ENCODE measurements around the gene LDLRAD3. TPM values are rescaled to one million over a fixed set of nuclear protein-coding genes. Genes with fewer than 3 reads are reported as not detected.

LDLRAD3 gene
- total RNA-seq, 1 donor from 2014 or later = 35.6 TPM

- no peak overlapping the region for H2AFZ ChIP-seq (replicated peaks)
- H3K36me3 ChIP-seq = no peaks in the 10 kb centered on the region
- no peaks in the 10 kb centered on the region for H3K27me3 ChIP-seq
- Mint-ChIP-seq H3K9me3 (peaks cover 3% of the 10 kb centered on the region), H3K27me3 (ENCODE audit: insufficient read depth, low read depth) (peaks cover 12% of the 10 kb centered on the region), H3K27ac (no peak overlapping the region), H3K4me1 (peaks cover 12% of the 10 kb centered on the region), H3K4me3 (no peak overlapping the region), H3K36me3 (no peaks in the 10 kb centered on the region)
- no peaks in the 10 kb centered on the region for H3K79me2 ChIP-seq (ENCODE audit: low read depth)
- no peaks in the 10 kb centered on the region for H4K20me1 ChIP-seq (ENCODE audit: low read depth)
- no peak overlapping the region for H3K4me2 ChIP-seq
- H3K27ac ChIP-seq = no peak overlapping the region
- peaks cover 13% of the 10 kb centered on the region for H3K4me1 ChIP-seq
- TF ChIP-seq CTCF (IDR thresholded peaks at IDR 0.05) (no peak), EZH2phosphoT487 (IDR thresholded peaks at IDR 0.05) (no peak), EZH2 (IDR thresholded peaks at IDR 0.05) (no peak)
- H3K9ac ChIP-seq = no peak overlapping the region
- DNase-seq (ENCODE audit: low spot score) = no peak
- H3F3A ChIP-seq (ENCODE audit: low read depth) = peaks cover 5% of the 10 kb centered on the region
- H3K9me3 ChIP-seq (ENCODE audit: low read depth) = no peaks in the 10 kb centered on the region
- H3K4me3 ChIP-seq = no peak overlapping the region
These were observed 16.8 kb upstream of the LDLRAD3 start for GRCh38 chr11:35927104-35927503.

DNA sequence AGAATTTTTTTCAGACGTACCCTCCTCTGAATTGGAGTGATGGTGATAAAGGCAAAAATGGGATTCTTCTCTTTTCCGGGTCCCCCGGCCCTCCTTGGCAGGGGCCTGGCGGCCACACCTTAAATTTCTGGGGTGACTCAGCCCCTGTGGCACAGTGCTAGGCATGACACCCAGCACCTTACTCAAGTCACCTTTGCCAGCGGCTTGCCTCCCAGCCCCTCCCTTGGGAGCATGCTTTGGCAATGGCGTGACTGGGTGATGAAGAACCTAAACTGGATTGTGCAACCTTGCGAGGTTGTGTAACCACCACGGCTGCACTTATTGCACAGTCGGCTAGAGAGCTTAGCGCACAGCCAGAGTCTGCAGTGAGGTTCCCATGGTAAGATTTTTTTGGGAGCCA lies 16.2 kb upstream of the LDLRAD3 start:
- Histone ChIP-seq H3K79me2 (ENCODE audit: low read depth) (no peaks in the 10 kb centered on the region), H3K36me3 (no peaks in the 10 kb centered on the region), H3K9ac (no peak overlapping the region), H3K4me2 (no peak overlapping the region), H3K4me1 (peaks cover 13% of the 10 kb centered on the region), H3K4me3 (no peak overlapping the region), H4K20me1 (ENCODE audit: low read depth) (no peaks in the 10 kb centered on the region), H3F3A (ENCODE audit: low read depth) (peaks cover 5% of the 10 kb centered on the region), H3K27me3 (no peaks in the 10 kb centered on the region), H3K27ac (no peak overlapping the region), H3K9me3 (ENCODE audit: low read depth) (no peaks in the 10 kb centered on the region), H2AFZ (replicated peaks) (peak overlapping the region; percentile 38)
- no peaks in the 10 kb centered on the region for H3K36me3 Mint-ChIP-seq
- TF ChIP-seq CTCF (IDR thresholded peaks at IDR 0.05) (no peak), EZH2 (IDR thresholded peaks at IDR 0.05) (no peak), EZH2phosphoT487 (IDR thresholded peaks at IDR 0.05) (no peak)
- no peaks in the 10 kb centered on the region for H3K9me3 Mint-ChIP-seq
- peaks cover 12% of the 10 kb centered on the region for H3K4me1 Mint-ChIP-seq
- H3K27ac Mint-ChIP-seq = no peak overlapping the region
- peaks cover 8% of the 10 kb centered on the region for H3K27me3 Mint-ChIP-seq (ENCODE audit: insufficient read depth, low read depth)
- DNase-seq (ENCODE audit: low spot score) = no peak
- H3K4me3 Mint-ChIP-seq = no peak overlapping the region

DNA sequence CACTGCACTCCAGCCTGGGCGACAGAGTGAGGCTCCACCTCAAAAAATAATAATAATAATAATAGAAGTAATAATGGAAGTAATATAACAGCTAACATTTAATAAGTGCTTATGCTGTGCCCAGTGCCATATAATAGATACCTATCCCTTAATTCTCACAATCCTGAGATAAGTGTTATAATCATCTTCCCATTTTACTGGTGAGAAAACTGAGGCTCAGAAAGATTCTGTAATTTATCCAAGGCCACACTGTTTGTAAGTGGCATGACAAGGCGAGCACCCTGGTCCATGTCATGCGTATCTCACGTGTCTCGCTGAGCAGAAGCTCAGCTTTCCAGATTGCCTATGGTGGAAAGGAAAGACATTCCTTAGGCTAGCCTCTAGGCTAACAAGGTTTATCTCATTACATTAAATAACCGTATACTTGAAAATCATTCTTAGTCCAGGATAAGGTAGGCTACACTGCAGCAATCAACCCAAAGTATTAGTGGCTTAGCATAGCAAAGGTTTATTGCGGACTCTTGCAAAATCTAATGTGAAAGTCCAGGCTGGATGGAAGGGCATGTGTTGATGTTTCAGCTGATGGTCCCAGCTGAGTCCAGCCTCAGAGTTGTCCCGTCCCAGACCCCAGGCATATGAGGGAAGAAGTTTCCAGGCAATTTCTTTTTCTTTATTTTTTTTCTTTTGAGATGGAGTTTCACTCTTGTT lies 15.0 kb upstream of the LDLRAD3 start:
- H3K4me1 Mint-ChIP-seq = peaks cover 12% of the 10 kb centered on the region
- H3K4me3 Mint-ChIP-seq = no peak overlapping the region
- no peak overlapping the region for H3K27ac ChIP-seq

More for the DNA sequence above, 15.0 kb upstream of the LDLRAD3 start:
- H2AFZ ChIP-seq (replicated peaks) = no peak overlapping the region
- no peak for DNase-seq (ENCODE audit: low spot score)
- no peaks in the 10 kb centered on the region for H3K27me3 ChIP-seq
- H3K79me2 ChIP-seq (ENCODE audit: low read depth) = no peaks in the 10 kb centered on the region
- H3K36me3 ChIP-seq = no peaks in the 10 kb centered on the region
- H3K27ac Mint-ChIP-seq = no peak overlapping the region
- peaks cover 5% of the 10 kb centered on the region for H3F3A ChIP-seq (ENCODE audit: low read depth)
- TF ChIP-seq EZH2phosphoT487 (IDR thresholded peaks at IDR 0.05) (no peak), EZH2 (IDR thresholded peaks at IDR 0.05) (no peak), CTCF (IDR thresholded peaks at IDR 0.05) (no peak)
- peaks cover 6% of the 10 kb centered on the region for H3K27me3 Mint-ChIP-seq (ENCODE audit: insufficient read depth, low read depth)
- no peaks in the 10 kb centered on the region for H4K20me1 ChIP-seq (ENCODE audit: low read depth)
- no peaks in the 10 kb centered on the region for H3K9me3 ChIP-seq (ENCODE audit: low read depth)
- H3K4me3 ChIP-seq = no peak overlapping the region
- H3K9me3 Mint-ChIP-seq = no peaks in the 10 kb centered on the region
- H3K4me2 ChIP-seq = no peak overlapping the region
- H3K4me1 ChIP-seq = peaks cover 13% of the 10 kb centered on the region
- H3K9ac ChIP-seq = no peak overlapping the region
- H3K36me3 Mint-ChIP-seq = no peaks in the 10 kb centered on the region
